Measurements from ENCODE around the gene GATAD2A.
A peak's percentile ranks its signal among the peaks of the same experiment; 100 is the strongest.

GATAD2A gene

GRCh38 chr19:19531951-19532805 is 126.7 kb downstream of the GATAD2A start:
- DNase-seq (ENCODE audit: low read depth, low spot score): peak; percentile 88

- no peak for DNase-seq (ENCODE audit: low read depth, low spot score)
Observed at GRCh38 chr19:19532806-19533701, 127.6 kb downstream of the GATAD2A start.

DNA sequence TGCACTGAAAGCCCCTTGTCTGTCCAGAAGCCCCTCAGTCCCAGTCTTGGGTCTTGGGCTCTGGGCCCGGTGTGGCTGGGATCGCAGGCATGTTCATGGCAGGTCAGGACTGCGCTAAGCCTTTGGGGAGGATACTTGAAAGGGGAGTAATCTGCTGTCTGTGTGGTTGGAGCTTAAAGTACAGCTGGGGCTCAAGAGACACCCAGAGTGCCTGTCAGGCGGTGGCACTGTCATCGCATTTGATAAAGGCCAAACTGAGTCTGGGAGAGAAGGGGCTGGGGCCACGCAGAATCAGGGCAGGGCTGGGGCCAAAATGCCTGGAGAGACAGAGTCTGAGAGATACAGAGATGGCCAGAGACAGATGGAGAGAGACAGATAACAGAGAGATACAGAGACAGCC is 128.4 kb downstream of the GATAD2A start:
- no peak for DNase-seq (ENCODE audit: low read depth, low spot score)

GRCh38 chr19:19534556-19535265 is 129.2 kb downstream of the GATAD2A start:
- DNase-seq (ENCODE audit: low read depth, low spot score): peak; percentile 57

DNA sequence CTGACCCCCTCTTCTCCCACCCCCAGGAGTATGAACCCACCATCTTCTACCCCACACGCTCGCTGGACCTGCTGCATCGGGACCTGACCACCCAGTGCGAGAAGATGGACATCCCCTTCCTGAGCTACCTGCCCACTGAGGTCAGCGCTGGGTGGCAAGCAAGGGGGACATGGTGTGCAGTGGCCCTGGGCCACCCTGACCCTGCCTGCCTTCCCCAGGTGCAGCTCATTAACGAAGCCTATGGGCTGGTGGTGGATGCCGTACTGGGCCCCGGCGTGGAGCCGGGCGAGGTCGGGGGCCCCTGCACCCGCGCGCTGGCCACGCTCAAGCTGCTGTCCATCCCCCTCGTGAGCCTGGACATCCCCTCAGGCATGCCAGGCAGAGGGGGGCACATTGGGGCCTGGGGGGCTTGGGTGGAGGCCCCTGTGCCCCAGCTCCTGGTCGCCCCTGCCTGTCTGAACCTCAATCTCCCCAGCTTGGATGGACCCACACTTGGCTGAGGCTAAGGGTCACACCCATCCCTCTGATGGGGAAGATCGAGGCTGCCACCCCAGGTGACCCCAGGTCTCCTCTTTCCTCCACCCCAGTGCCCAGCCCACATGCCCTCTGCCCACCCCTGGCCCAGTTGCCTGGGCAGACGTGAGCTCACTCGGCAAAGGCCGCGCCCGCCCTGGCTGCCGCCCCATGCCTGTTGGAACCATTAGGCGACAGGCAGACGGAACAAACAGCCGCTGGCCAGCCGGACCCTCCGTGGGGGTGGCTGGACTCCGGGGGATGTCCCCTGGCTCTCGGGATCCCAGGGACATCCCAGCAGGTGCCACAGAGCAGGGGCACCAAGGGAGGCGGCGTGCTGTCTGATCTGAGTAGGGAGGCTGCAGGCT is 130.1 kb downstream of the GATAD2A start:
- DNase-seq (ENCODE audit: low read depth, low spot score): no peak

DNA sequence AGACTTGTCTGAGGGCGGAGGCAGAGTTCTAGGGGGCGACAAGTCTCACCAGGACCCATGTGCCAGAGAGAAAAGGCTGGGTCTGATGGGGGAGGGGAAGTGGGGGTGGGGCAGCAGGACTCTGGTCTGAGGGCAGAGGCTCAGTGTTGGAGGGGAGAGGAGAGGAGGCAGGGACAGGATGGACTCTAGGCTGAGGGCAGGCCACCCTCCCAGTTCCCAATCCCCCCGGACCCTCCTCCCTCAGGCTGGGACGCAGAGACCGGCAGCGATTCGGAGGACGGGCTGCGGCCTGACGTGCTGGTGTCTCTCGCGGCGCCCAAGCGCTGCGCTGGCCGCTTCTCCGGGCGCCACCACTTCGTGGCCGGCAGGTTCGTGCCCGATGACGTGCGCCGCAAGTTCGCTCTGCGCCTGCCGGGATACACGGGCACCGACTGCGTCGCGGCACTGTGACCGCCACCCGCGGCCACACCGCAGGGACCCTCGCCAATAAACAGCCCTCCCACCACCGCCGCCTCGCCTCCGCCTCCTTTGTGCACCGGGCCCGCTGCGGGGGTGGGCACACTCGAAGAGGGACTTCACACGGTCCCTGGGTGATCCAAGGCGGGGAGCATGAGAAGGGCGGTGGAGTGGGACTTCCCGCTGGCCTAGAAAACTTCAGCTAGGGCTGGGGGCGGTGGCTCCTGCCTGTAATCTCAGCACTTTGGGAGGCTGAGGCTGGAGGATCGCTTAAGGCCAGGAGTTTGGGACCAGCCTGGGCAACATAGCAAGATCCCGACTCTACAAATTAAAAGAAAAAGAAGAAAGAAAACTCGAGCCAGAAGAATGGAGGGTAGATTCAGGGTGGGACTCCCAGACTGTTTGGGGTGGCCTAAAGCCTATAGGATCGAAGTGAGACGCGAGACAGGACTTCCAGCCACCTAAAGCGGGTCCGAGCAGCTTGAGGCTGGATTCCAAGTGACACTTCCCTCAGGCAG is 131.9 kb downstream of the GATAD2A start:
- peak; percentile 56 for DNase-seq (ENCODE audit: low read depth, low spot score)

DNA sequence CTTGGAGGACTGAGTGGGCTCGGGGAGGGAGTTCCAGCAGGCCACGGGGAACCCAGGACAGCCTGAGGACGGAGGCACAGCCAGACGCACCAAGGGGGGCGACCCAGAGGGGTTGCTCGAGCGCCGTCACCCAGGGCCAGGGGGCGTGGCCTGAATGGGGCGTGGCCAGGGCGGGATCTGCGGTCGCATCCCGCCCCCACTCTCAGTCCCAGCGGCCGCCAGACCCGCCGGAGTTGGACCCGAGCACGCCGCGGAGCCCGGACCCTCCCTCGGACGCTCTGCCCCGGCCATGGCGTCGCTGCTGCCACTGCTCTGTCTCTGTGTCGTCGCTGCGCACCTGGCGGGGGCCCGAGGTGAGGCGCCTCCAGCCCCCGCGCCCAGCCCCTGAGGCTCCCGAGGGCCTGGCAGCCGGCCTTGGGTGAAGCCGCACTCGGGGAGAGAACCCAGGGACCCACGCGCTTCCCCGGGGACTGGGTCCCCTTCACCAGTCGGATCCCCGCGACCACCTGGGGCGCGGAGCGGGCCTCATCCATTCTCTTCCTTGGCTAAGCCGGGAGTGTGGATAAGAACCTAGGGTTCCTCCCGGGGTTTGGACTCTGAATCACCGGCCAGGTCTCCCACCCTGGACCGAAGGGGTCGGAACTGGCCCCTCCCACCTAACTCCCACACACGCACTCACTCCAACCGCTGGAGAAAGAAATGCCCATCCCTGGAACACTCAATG is 132.7 kb downstream of the GATAD2A start, which contains the start of gene CILP2:
Gene CILP2 (plus strand): TSS at position 205 of the 724 bp plus-strand sequence. CDS start 85 bp downstream, at position 290.
- peak; percentile 84 for DNase-seq (ENCODE audit: low read depth, low spot score)

DNA sequence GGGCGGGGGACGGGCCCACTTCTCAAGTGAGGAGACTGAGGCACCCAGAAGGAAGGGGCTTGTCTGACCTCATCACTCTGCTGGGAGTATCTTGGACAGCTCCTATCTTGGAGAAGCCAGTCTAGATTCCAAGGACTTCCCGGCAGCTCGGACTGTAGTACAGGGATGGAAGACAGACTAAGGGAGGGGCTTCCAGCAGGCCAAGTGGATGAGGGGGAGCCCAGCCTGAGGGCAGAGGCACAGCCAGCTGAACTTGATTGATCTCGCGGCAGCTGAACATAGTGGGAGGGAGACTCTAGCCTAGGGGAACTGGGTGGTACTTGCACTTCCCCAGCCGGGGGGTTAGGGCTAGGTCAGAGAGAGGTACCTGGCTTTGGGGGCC is 133.3 kb downstream of the GATAD2A start:
- peak; percentile 59 for DNase-seq (ENCODE audit: low read depth, low spot score)

- DNase-seq (ENCODE audit: low read depth, low spot score): no peak
Observed at GRCh38 chr19:19539698-19540063, 134.2 kb downstream of the GATAD2A start.

GRCh38 chr19:19540064-19540714 is 134.7 kb downstream of the GATAD2A start:
- peak; percentile 83 for DNase-seq (ENCODE audit: low read depth, low spot score)

DNA sequence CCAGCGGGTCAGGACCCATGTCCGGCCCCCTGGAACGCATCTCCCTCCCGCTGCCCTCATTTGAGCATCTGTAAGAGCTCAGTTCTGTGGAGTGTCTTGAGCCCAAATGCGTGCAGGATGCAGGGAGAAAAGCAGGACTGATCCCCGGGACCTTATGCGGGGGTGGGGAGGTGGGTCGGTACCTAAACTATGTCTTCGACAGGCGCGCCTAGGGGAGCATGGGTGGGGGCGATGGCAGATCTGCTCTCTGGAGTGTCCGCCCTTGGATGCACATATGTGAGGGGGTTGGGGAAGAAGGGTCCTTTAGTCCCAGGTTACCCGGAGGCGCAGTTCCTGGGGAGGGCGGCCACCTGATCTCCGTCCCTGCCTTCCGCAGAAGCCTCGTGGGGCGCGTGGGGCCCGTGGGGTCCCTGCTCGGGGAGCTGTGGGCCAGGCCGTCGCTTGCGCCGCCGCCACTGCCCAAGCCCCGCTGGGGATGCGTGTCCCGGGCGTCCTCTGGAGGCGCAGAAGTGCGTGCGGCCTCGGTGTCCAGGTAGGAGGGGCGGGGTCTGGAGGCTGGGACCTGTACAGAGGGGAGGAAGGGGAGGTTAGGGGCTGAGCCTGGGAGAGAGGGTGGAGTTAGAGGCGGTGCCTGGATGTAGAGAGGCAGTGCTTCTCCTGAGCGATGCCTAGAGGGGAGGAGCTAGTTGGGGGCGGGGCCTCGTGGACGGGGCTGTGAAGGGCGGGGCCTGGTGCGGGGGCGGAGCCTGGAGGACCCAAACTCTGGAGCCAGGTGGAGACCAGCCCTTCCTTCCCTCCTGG is 135.4 kb downstream of the GATAD2A start:
- peak; percentile 97 for DNase-seq (ENCODE audit: low read depth, low spot score)

DNA sequence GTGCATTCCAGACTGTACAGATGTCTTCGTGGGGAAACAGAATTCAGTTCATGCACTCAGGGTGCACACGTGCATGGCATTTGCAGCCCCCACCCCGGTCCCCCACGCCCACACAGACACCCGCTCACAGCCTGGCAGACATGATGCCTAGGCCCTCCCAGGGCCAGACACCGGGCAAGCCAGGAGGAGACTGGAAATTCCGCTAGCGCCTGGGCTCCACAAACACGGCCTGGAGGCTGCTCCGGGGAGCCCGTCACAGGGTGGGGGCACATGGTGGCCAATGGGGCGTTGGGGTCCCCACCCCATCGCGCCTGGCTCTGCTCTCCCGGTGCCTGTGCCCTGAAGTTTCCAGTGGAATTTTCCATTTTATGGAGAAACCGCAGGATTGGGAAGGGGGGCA is 136.1 kb downstream of the GATAD2A start:
- no peak for DNase-seq (ENCODE audit: low read depth, low spot score)

DNA sequence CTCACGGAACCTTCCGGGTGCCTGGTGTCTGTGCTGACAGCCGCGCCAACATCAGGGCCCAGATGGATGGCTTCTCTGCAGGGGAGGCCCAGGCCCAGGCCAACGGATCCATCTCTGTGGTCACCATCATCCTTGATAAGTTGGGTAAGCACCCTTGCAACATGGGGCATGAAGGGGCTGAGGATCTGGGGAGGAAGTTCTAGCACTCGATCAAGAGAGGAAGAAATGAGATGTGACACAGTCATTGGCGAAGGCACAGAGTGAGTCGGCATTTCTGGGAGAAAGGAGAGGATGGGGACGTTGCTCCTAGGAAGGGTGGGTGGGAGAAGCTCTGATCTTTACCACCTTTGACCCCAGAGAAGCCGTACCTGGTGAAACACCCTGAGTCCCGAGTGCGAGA is 137.0 kb downstream of the GATAD2A start:
- no peak for DNase-seq (ENCODE audit: low read depth, low spot score)

DNA sequence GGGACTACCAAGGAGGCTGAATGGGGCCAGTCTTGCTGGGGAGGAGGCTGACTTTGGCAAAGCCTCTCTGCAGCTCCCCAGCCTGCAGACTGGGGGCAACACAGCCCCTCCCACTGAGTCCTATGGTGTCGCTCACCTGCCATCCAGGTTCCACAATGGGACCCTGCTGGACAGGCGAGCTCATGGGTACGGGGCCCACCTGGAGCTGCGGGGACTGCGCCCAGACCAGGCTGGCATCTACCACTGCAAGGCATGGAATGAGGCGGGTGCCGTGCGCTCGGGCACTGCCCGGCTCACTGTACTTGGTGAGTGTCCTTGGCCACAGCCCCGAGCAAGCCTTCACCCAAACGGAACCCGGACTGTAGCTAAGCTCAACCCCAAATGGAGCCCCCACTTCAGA is 137.6 kb downstream of the GATAD2A start:
- DNase-seq (ENCODE audit: low read depth, low spot score): no peak

DNA sequence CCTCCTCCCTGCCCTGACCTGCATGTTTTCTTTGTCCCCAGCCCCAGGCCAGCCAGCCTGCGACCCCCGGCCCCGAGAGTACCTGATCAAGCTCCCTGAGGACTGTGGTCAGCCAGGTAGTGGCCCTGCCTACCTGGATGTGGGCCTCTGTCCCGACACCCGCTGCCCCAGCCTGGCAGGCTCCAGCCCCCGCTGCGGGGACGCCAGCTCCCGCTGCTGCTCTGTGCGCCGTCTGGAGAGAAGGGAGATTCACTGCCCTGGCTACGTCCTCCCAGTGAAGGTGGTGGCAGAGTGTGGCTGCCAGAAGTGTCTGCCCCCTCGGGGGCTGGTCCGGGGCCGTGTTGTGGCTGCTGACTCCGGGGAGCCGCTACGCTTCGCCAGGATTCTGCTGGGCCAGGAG is 138.2 kb downstream of the GATAD2A start:
- DNase-seq (ENCODE audit: low read depth, low spot score): no peak

- no peak for DNase-seq (ENCODE audit: low read depth, low spot score)
Observed at GRCh38 chr19:19544257-19544953, 138.9 kb downstream of the GATAD2A start.

DNA sequence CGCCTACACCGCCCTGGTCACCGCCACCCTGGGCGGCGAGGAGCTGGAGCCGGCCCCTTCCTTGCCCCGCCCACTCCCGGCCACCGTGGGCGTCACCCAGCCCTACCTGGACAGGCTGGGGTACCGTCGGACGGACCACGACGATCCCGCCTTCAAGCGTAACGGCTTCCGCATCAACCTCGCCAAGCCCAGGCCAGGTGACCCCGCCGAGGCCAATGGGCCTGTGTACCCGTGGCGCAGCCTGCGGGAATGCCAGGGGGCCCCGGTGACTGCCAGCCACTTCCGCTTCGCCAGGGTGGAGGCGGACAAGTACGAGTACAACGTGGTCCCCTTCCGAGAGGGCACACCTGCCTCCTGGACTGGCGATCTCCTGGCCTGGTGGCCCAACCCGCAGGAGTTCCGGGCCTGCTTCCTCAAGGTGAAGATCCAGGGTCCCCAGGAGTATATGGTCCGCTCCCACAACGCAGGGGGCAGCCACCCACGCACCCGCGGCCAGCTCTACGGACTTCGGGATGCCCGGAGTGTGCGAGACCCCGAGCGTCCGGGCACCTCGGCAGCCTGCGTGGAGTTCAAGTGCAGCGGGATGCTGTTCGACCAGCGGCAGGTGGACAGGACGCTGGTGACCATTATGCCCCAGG is 139.6 kb downstream of the GATAD2A start:
- no peak for DNase-seq (ENCODE audit: low read depth, low spot score)

Measured in ELF-1 (cell line).